Endothelial cell (in vitro differentiated cells): ENCODE results near the gene DAND5. TPM values are rescaled to one million over a fixed set of nuclear protein-coding genes. Genes with fewer than 3 reads are reported as not detected.

Source experiments
- DNase-seq: peaks from one replicate; pipeline ENCODE4 v3.0.0; 2021; ENCODE audit warnings: low spot score
- H3K27ac Mint-ChIP-seq: one replicate; pipeline ENCODE4 v1.8.0; 2021; ENCODE audit warnings: mixed read lengths, inconsistent platforms; ENCODE audit not compliant: unreplicated experiment
- H3K27me3 Mint-ChIP-seq: one replicate; pipeline ENCODE4 v1.8.0; 2021; ENCODE audit warnings: mild to moderate bottlenecking, moderate library complexity, mixed read lengths, inconsistent platforms; ENCODE audit not compliant: unreplicated experiment
- H3K36me3 Mint-ChIP-seq: one replicate; pipeline ENCODE4 v1.8.0; 2021; ENCODE audit warnings: mild to moderate bottlenecking, low read depth, mixed read lengths, inconsistent platforms; ENCODE audit not compliant: unreplicated experiment
- H3K4me1 Mint-ChIP-seq: one replicate; pipeline ENCODE4 v1.8.0; 2021; ENCODE audit warnings: mild to moderate bottlenecking, mixed read lengths, inconsistent platforms; ENCODE audit not compliant: unreplicated experiment
- H3K4me3 Mint-ChIP-seq: one replicate; pipeline ENCODE4 v1.8.0; 2021; ENCODE audit warnings: mild to moderate bottlenecking, mixed read lengths, inconsistent platforms; ENCODE audit not compliant: unreplicated experiment
- H3K9me3 Mint-ChIP-seq: one replicate; pipeline ENCODE4 v1.8.0; 2021; ENCODE audit warnings: mixed read lengths, inconsistent platforms; ENCODE audit not compliant: unreplicated experiment
- total RNA-seq: library from RNA; stranded (reverse); fragmentation: NEBNext Ultra II Directional; extraction: Animal tissue kit (Norgen Biotek cat#: 25700); gene quantifications from one replicate; pipeline ENCODE4 v1.2.1, GENCODE V29; 2021; ENCODE audit not compliant: unreplicated experiment
- TF ChIP-seq, protein P1 (sequence below): fragments of 200-600 bp; sonication (generic); IDR thresholded peaks from one replicate; pipeline ENCODE4 v1.5.0; 2021; ENCODE audit warnings: antibody characterized with exemption; ENCODE audit not compliant: unreplicated experiment

Gene DAND5
- total RNA-seq, 1 donor from 2014 or later, result 0.69 TPM

DNA sequence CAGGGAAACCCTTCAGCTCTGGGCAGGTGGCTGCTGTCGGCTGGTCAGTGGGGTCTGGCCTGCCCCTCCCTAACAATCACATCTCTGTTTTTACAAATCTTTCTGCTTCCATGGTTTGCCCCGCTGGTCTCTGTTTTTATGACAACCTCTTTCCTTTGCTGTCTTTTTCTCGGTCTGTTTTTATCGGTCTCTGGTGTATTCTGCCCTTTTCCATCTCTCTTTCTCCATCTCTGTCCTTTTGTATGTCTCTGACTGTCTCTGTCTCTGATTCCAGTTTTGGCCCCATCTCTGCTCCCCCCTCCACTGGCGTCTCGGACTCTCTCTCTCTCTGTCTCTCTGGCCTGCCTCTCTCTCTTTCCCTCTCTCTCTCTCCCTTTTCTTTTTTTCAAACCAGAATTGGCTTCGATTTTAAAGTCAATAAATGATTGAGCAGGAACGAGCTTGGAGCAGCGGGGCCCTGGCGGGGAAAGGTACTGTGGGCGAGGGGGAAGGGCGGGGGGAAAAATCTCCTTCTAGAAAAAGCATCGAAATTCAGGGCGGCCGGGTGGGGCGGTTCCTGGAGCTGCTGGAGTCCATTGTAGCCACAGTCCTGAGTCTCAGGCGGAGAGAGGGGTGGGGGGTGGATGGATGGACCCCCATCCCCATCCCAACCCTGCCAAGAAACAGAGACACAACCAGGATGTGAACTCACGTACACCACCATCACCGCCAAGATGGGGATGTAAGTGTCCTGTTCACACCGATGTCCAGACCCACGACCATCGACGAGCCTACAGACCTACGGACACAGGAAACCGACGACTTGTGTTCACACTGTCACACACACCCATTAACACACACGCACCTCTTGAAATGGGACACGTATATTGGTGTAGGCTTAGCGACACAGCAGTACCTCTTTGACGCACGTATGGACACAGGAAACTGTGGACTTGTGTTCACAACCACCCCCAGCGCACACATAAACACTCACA is 28.9 kb downstream of the DAND5 start:
- peaks cover 52% of the 10 kb centered on the region for H3K27me3 Mint-ChIP-seq
- H3K9me3 Mint-ChIP-seq, result no peaks in the 10 kb centered on the region
- H3K27ac Mint-ChIP-seq, result peak overlapping the region; percentile 55
- peaks cover 9% of the 10 kb centered on the region for H3K36me3 Mint-ChIP-seq
- DNase-seq, result no peak
- H3K4me3 Mint-ChIP-seq, result no peak overlapping the region
- peaks cover 6% of the 10 kb centered on the region for H3K4me1 Mint-ChIP-seq
- TF ChIP-seq, protein P1, sequence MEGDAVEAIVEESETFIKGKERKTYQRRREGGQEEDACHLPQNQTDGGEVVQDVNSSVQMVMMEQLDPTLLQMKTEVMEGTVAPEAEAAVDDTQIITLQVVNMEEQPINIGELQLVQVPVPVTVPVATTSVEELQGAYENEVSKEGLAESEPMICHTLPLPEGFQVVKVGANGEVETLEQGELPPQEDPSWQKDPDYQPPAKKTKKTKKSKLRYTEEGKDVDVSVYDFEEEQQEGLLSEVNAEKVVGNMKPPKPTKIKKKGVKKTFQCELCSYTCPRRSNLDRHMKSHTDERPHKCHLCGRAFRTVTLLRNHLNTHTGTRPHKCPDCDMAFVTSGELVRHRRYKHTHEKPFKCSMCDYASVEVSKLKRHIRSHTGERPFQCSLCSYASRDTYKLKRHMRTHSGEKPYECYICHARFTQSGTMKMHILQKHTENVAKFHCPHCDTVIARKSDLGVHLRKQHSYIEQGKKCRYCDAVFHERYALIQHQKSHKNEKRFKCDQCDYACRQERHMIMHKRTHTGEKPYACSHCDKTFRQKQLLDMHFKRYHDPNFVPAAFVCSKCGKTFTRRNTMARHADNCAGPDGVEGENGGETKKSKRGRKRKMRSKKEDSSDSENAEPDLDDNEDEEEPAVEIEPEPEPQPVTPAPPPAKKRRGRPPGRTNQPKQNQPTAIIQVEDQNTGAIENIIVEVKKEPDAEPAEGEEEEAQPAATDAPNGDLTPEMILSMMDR, result no peak

DNA sequence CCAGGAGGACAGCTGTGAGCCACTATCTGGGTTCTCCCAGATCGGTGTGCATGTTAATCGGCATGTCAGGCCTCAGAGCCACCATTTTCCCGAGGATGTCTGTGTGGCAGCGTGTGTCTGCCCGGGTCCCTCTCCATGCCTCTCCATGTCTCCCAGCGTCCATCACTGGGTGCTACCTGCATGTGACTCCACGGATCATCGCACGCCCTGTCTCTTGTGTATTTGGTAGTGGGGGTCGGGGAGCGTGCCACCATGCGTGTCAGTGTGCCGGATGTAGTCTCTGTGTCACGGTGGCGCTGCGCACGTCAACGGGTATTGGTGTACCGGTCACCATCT is 31.8 kb downstream of the DAND5 start:
- DNase-seq, result no peak
- Mint-ChIP-seq H3K9me3 (no peaks in the 10 kb centered on the region), H3K27me3 (peaks cover 48% of the 10 kb centered on the region), H3K4me3 (no peak overlapping the region), H3K36me3 (peaks cover 9% of the 10 kb centered on the region), H3K27ac (no peak overlapping the region), H3K4me1 (no peaks in the 10 kb centered on the region)
- TF ChIP-seq, protein P1, result no peak

DNA sequence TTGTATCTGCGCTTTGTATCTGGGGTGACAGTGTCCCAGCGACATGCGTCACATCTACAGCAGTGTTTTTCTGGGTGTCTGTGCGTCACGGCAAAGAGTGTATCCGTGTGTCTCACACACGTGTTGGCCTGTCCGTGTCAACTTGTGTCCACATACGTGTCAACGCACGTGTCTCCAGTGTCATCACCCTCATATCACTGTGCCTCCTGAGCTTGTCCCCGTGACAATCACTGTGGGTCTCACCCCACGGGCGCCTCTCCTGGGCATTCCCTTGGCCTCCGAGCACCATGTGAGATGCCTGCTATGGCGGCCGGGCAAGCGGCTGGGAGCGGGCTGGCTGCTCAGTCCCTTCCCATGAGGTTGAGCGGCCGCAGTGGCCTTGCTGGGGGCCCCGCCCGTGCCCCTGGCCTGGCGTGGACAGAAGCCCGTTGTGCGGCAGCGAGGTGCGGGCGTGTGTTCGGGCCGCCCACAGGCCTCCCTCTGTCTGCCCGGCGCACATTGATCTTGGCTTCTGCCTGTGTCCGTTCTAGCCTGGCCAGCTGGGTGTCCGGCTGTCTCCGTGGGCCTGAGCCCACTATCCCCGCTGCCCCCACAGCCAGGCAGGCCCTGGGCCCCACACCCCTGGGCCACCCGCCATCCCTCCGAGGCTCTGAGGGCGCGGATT is 32.3 kb downstream of the DAND5 start:
- no peak overlapping the region for H3K27ac Mint-ChIP-seq
- no peak overlapping the region for H3K4me3 Mint-ChIP-seq
- H3K9me3 Mint-ChIP-seq, result no peaks in the 10 kb centered on the region
- H3K27me3 Mint-ChIP-seq, result peaks cover 48% of the 10 kb centered on the region
- H3K4me1 Mint-ChIP-seq, result no peaks in the 10 kb centered on the region
- TF ChIP-seq, protein P1, result no peak
- H3K36me3 Mint-ChIP-seq, result peaks cover 9% of the 10 kb centered on the region
- no peak for DNase-seq

DNA sequence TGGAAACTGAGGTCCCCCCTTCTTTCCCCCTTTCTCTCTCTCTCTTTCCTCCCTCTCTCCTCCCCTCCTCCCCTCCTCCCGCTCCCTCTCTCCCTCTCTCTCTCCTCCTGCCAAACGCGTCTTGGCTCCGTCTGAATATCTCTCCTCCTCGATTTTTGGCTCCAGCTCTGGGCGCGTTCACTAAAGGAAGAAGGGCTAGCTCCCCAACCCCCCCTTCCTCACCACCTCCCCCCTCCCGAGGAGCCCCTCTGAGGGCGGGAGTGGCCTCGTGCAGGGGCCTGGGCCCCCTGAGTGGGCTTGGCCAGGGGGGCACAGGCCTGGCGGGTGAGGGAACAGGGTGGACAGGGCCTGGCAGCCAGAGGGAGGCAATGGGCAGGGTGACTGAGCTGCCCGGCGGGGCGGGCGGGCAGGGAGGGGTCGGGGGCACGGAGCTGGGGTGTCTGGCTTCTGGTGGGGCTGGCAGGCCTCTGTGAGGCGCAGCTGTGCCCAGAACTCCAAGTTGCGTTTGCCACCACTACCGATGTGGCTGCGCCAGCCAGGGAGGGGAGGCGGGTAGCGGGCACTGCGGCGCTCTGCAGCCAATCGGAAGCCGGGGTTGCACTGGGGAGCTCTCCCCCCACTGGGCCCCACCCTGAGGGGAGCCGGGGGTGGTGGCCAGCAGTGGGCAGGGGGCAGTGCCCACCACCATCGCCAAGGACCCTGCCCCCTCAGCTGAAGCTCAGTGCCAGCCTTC is 33.0 kb downstream of the DAND5 start:
- no peak overlapping the region for H3K27ac Mint-ChIP-seq
- H3K4me1 Mint-ChIP-seq, result no peaks in the 10 kb centered on the region
- peaks cover 45% of the 10 kb centered on the region for H3K27me3 Mint-ChIP-seq
- DNase-seq, result no peak
- H3K36me3 Mint-ChIP-seq, result peaks cover 9% of the 10 kb centered on the region
- no peaks in the 10 kb centered on the region for H3K9me3 Mint-ChIP-seq
- H3K4me3 Mint-ChIP-seq, result no peak overlapping the region
- TF ChIP-seq, protein P1, result no peak
